ENCODE results near the gene CDKAL1.

CDKAL1 gene

GRCh38 chr6:20684474-20684873 is 150.2 kb downstream of the CDKAL1 start:
- no peak for DNase-seq

- DNase-seq = no peak
Observed at GRCh38 chr6:20686142-20686541, 151.9 kb downstream of the CDKAL1 start.

- DNase-seq = no peak
Observed at GRCh38 chr6:20687494-20687893, 153.2 kb downstream of the CDKAL1 start.

GRCh38 chr6:20688710-20689500 is 154.6 kb downstream of the CDKAL1 start:
- DNase-seq = no peak

GRCh38 chr6:20691185-20691584 is 156.9 kb downstream of the CDKAL1 start:
- no peak for DNase-seq

- DNase-seq = no peak
Observed at GRCh38 chr6:20692023-20692422, 157.8 kb downstream of the CDKAL1 start.

GRCh38 chr6:20693466-20694063 is 159.3 kb downstream of the CDKAL1 start:
- DNase-seq = no peak

GRCh38 chr6:20696676-20697075 is 162.4 kb downstream of the CDKAL1 start:
- no peak for DNase-seq

- no peak for DNase-seq
Observed at GRCh38 chr6:20698675-20699074, 164.4 kb downstream of the CDKAL1 start.

GRCh38 chr6:20699402-20699801 is 165.1 kb downstream of the CDKAL1 start:
- no peak for DNase-seq

GRCh38 chr6:20700375-20700774 is 166.1 kb downstream of the CDKAL1 start:
- no peak for DNase-seq

- DNase-seq = no peak
Observed at GRCh38 chr6:20702366-20702765, 168.1 kb downstream of the CDKAL1 start.

- no peak for DNase-seq
Observed at GRCh38 chr6:20703049-20703448, 168.8 kb downstream of the CDKAL1 start.

GRCh38 chr6:20704325-20705025 is 170.2 kb downstream of the CDKAL1 start:
- no peak for DNase-seq

- no peak for DNase-seq
Observed at GRCh38 chr6:20705741-20706140, 171.5 kb downstream of the CDKAL1 start.

- no peak for DNase-seq
Observed at GRCh38 chr6:20706238-20706938, 172.1 kb downstream of the CDKAL1 start.

GRCh38 chr6:20706939-20707485 is 172.8 kb downstream of the CDKAL1 start:
- no peak for DNase-seq

GRCh38 chr6:20707870-20708269 is 173.6 kb downstream of the CDKAL1 start:
- DNase-seq = no peak

GRCh38 chr6:20708367-20709124 is 174.3 kb downstream of the CDKAL1 start:
- DNase-seq = no peak

GRCh38 chr6:20709451-20709850 is 175.2 kb downstream of the CDKAL1 start:
- DNase-seq = no peak

GRCh38 chr6:20710341-20710740 is 176.1 kb downstream of the CDKAL1 start:
- no peak for DNase-seq

- no peak for DNase-seq
Observed at GRCh38 chr6:20711518-20711917, 177.3 kb downstream of the CDKAL1 start.

Measured in activated CD4-positive, alpha-beta T cell treated with anti-CD3 and anti-CD28 coated beads for 4 hours (primary cell).